ENCODE measurements around the gene D2HGDH. TPM values are rescaled to one million over a fixed set of nuclear protein-coding genes. Genes with fewer than 3 reads are reported as not detected.

Gene D2HGDH
- total and polyA plus RNA-seq, 2 of the 8 experiments (the other 6 are each of a cell fraction or from before 2014, with no cell fraction given), result 3.4 to 8.1 TPM

DNA sequence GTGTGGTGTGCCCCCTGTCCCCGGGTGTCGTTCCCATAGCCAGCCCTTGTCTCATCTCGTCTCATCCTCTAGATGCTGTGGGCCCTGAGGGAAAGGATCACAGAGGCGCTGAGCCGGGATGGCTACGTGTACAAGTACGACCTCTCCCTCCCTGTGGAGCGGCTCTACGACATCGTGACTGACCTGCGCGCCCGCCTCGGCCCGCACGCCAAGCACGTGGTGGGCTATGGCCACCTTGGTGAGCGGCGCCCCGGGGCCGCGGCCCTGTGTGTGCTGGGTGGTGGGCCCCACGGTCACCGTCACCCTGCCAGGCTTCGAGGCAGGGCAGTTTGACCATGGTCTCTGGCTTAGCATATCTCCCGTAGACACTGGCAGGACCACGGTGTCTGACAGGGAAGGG, 21.3 kb downstream of the D2HGDH start:
- Histone ChIP-seq H2AFZ (ENCODE audit: low read length) (no peak overlapping the region), H2BK5ac (ENCODE audit: low read depth, low read length) (no peak overlapping the region), H4K5ac (ENCODE audit: insufficient read length, low read depth, low read length) (no peak overlapping the region), H3K9me3 (ENCODE audit: insufficient read depth in 2 of 2, low read depth in 1 of 2, low read length in 1 of 2) (peaks cover 6 to 8% of the 10 kb centered on the region in 2 experiments; a peak in 3 of 4 replicates), H3K23me2 (ENCODE audit: low read depth, low read length) (no peaks in the 10 kb centered on the region), H3K27me3 (replicated peaks in 1 of 4; ENCODE audit: control insufficient read depth in 3 of 4, extremely low read depth in 1 of 4, insufficient read depth in 3 of 4, low read length in 3 of 4) (no peaks in the 10 kb centered on the region), H3K27ac (ENCODE audit: low read depth, low read length) (no peak overlapping the region), H3K23ac (ENCODE audit: insufficient read length) (no peak overlapping the region), H3K4me3 (ENCODE audit: extremely low read depth in 1 of 4, insufficient read depth in 2 of 4, low read depth in 3 of 4, low read length in 4 of 4) (no peak overlapping the region), H4K20me1 (replicated peaks in 1 of 2; ENCODE audit: control insufficient read depth in 1 of 2, insufficient read depth in 2 of 2, low read length in 2 of 2) (peaks cover 0 to 3% of the 10 kb centered on the region in 2 experiments), H3K79me1 (ENCODE audit: low read depth, low read length) (no peaks in the 10 kb centered on the region; the same call in 1 of the 2 replicates), H3K56ac (replicated peaks; ENCODE audit: insufficient read length, low read depth, low read length) (no peak overlapping the region), H2BK120ac (replicated peaks; ENCODE audit: low read depth, low read length) (no peak overlapping the region), H3K14ac (ENCODE audit: insufficient read length) (no peak overlapping the region), H3K36me3 (ENCODE audit: control insufficient read depth in 2 of 4, insufficient read depth in 4 of 4, low read length in 3 of 4) (no peaks in the 10 kb centered on the region; a peak in 1 of 8 replicates), H4K8ac (ENCODE audit: extremely low read depth, insufficient read depth, low read length) (peak overlapping the region; percentile 51), H2BK20ac (ENCODE audit: low read length) (no peak overlapping the region), H2BK15ac (ENCODE audit: low read length) (no peak overlapping the region), H2AK5ac (ENCODE audit: low read depth, low read length) (no peak overlapping the region), H3K9ac (replicated peaks in 1 of 4; ENCODE audit: extremely low read depth in 1 of 4, low read depth in 3 of 4, low read length in 3 of 4) (no peak overlapping the region), H4K91ac (replicated peaks; ENCODE audit: insufficient read length, low read length) (no peak overlapping the region), H3K4me2 (ENCODE audit: insufficient read depth in 1 of 2, low read depth in 2 of 2, low read length in 2 of 2) (no peak overlapping the region), H2BK12ac (ENCODE audit: low read depth, low read length) (no peak overlapping the region), H3K79me2 (ENCODE audit: control insufficient read depth in 1 of 2, insufficient read depth in 2 of 2, low read length in 2 of 2) (no peaks in the 10 kb centered on the region), H3K4ac (replicated peaks; ENCODE audit: insufficient read length, low read depth, low read length) (no peak overlapping the region), H3K4me1 (replicated peaks in 1 of 4; ENCODE audit: control insufficient read depth in 3 of 4, insufficient read depth in 4 of 4, low read length in 3 of 4) (no peaks in the 10 kb centered on the region), H3K18ac (ENCODE audit: extremely low read depth, low read length) (no peak overlapping the region)
- ChIA-PET POLR2A (ENCODE audit: partially characterized antibody) (interaction anchor here (1.0 kb wide), 1 partner anchor 17 kb away, joined by 4 read pairs; no protein-coding TSS in a partner anchor), CTCF (ENCODE audit: partially characterized antibody) (interaction anchor here (1.0 kb wide), 1 partner anchor 123 kb away, joined by 3 read pairs; no protein-coding TSS in a partner anchor)
- FAIRE-seq (no peak), DNase-seq (ENCODE audit: low read depth in 1 of 2, low spot score in 2 of 2) (no peak)
- WGBS, 2 experiments (ENCODE audit: extremely low coverage in 1 of 2, insufficient coverage in 1 of 2, insufficient read length in 1 of 2, insufficient replicate concordance in 2 of 2, low coverage in 1 of 2, low lambda C conversion rate in 2 of 2, missing lambda C conversion rate in 1 of 2), result 91% methylated on average over 27 of the region's 27 CpGs; no CpG with 5 or more reads in 1 of the 2 experiments
- TF ChIP-seq CTBP2 (IDR thresholded peaks at IDR 0.05; ENCODE audit: borderline replicate concordance, insufficient read depth, insufficient read length, low read length) (no peak), FOSL1 (IDR thresholded peaks at IDR 0.05; ENCODE audit: insufficient read depth, low read depth, low read length) (no peak), ASH2L (IDR thresholded peaks at IDR 0.05; ENCODE audit: low read length) (no peak), SIRT6 (IDR thresholded peaks at IDR 0.05; ENCODE audit: low read length) (no peak), SAP30 (IDR thresholded peaks at IDR 0.05; ENCODE audit: insufficient read depth, insufficient replicate concordance, low read length) (no peak), YY1 (IDR thresholded peaks at IDR 0.05; ENCODE audit: low read depth, low read length) (no peak)
- TF ChIP-seq, protein P1, sequence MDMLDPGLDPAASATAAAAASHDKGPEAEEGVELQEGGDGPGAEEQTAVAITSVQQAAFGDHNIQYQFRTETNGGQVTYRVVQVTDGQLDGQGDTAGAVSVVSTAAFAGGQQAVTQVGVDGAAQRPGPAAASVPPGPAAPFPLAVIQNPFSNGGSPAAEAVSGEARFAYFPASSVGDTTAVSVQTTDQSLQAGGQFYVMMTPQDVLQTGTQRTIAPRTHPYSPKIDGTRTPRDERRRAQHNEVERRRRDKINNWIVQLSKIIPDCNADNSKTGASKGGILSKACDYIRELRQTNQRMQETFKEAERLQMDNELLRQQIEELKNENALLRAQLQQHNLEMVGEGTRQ (IDR thresholded peaks at IDR 0.05; ENCODE audit: low read length), result no peak
- TF ChIP-seq, protein P2, sequence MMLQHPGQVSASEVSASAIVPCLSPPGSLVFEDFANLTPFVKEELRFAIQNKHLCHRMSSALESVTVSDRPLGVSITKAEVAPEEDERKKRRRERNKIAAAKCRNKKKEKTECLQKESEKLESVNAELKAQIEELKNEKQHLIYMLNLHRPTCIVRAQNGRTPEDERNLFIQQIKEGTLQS (IDR thresholded peaks at IDR 0.05; ENCODE audit: insufficient read depth, low read depth, low read length), result no peak
- TF ChIP-seq, protein P3, sequence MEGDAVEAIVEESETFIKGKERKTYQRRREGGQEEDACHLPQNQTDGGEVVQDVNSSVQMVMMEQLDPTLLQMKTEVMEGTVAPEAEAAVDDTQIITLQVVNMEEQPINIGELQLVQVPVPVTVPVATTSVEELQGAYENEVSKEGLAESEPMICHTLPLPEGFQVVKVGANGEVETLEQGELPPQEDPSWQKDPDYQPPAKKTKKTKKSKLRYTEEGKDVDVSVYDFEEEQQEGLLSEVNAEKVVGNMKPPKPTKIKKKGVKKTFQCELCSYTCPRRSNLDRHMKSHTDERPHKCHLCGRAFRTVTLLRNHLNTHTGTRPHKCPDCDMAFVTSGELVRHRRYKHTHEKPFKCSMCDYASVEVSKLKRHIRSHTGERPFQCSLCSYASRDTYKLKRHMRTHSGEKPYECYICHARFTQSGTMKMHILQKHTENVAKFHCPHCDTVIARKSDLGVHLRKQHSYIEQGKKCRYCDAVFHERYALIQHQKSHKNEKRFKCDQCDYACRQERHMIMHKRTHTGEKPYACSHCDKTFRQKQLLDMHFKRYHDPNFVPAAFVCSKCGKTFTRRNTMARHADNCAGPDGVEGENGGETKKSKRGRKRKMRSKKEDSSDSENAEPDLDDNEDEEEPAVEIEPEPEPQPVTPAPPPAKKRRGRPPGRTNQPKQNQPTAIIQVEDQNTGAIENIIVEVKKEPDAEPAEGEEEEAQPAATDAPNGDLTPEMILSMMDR (IDR thresholded peaks at IDR 0.05; ENCODE audit: control extremely low read depth in 1 of 3, insufficient read depth in 1 of 3, low read depth in 1 of 3, low read length in 3 of 3), result no peak
